ENCODE results near the gene GSDME. TPM values are rescaled to one million over a fixed set of nuclear protein-coding genes. Genes with fewer than 3 reads are reported as not detected.

GSDME gene
- total and polyA plus RNA-seq, 8 donors: 0.43 to 7.1 (median 1.5) TPM

DNA sequence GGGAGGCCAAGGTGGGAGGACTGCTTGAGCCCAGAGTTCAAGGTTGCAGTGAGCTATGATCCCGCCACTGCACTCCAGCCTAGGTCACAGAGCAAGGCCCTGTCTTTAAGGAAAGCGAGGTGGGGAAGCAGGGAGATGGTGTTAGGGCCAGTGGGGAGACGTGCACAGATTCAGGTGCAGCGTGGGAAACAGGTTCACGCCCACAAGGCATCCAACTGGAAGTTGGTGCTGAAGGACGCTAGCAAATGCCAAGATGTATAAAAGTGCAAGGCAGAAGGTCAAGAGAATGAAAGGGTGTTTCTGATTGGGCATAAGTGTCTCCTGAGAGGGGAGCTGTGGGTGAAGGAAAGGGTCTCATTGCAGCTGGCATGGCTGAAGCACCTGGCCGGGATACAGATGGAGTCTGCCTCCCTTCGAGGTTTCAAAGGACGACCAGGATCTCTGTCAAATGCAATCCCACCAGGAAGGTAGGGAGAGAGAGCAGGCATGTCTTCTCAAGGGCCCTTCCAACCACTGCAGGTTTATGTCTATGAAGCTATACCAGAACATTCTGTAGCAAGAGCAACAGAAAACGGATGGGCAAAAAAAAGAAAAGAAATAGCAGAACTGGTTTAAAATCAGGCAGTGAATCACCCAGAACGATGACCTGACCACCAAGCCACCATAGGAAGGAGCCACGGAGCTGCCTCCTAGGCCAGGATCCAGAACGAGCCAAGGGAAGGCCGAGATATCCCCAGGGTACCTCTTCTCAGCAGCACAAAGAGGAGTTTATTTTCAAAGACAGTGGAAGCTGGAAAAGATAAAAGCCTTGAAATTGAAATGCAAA lies 43.2 kb downstream of the GSDME start:
- Histone ChIP-seq H3K4me1 (no peaks in the 10 kb centered on the region), H3K4me3 (no peak overlapping the region), H3K27me3 (no peaks in the 10 kb centered on the region), H3K27ac (no peak overlapping the region), H3K9me3 (no peaks in the 10 kb centered on the region), H3K36me3 (no peaks in the 10 kb centered on the region)
- 71 to 80% methylated on average over 14 of the region's 14 CpGs for WGBS, 2 donors
- FAIRE-seq (no peak), ATAC-seq (no peak), DNase-seq (no peak)
- TF ChIP-seq, protein P1, sequence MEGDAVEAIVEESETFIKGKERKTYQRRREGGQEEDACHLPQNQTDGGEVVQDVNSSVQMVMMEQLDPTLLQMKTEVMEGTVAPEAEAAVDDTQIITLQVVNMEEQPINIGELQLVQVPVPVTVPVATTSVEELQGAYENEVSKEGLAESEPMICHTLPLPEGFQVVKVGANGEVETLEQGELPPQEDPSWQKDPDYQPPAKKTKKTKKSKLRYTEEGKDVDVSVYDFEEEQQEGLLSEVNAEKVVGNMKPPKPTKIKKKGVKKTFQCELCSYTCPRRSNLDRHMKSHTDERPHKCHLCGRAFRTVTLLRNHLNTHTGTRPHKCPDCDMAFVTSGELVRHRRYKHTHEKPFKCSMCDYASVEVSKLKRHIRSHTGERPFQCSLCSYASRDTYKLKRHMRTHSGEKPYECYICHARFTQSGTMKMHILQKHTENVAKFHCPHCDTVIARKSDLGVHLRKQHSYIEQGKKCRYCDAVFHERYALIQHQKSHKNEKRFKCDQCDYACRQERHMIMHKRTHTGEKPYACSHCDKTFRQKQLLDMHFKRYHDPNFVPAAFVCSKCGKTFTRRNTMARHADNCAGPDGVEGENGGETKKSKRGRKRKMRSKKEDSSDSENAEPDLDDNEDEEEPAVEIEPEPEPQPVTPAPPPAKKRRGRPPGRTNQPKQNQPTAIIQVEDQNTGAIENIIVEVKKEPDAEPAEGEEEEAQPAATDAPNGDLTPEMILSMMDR (IDR thresholded peaks at IDR 0.05): no peak
- intact Hi-C loops (cut with DNase I): no loop called here

DNA sequence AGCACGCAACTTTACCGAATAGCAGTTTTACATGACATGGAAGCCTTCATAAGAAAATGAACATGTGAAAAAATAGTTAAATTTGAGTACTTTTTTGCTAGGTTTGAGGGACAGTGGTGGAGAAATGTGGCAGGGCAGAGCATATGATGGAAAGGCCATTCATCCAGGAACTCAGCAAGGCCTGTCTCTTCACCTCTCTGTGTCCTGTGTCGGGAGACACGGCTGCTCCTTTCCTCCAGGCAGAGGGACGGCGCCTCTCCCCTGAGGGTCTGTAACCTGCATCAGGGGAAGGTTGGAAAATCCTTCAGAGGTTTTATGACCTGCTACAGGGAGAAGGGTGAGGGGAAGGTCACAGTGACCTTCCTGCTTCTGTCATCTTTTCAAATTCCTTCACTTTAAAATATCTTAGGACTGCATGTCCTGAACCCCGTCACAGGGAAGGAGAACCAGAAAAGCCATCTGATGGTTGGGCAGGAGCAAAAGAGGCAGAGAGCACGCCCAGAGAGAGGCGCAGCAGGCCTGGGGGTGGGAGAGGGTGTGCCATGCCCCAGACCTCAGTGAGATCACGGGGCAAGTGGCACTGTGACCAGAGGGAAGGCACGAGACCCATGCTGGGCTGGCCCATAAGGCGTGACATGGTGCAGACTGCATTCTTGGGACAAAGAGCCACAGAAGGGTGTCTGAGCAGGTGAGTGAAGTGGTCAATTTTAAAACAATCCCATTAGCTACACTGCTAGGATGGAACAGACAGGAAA lies 44.0 kb downstream of the GSDME start:
- H3K4me3 ChIP-seq: no peak overlapping the region
- intact Hi-C loops (cut with DNase I): no loop called here
- H3K4me1 ChIP-seq: no peaks in the 10 kb centered on the region
- no peak overlapping the region for H3K27ac ChIP-seq
- TF ChIP-seq, protein P1 (IDR thresholded peaks at IDR 0.05): no peak
- DNase-seq (no peak), FAIRE-seq (no peak), ATAC-seq (no peak)
- no peaks in the 10 kb centered on the region for H3K27me3 ChIP-seq
- H3K9me3 ChIP-seq: no peaks in the 10 kb centered on the region
- H3K36me3 ChIP-seq: no peaks in the 10 kb centered on the region
- 81 to 89% methylated on average over 12 of the region's 12 CpGs for WGBS, 2 donors

DNA sequence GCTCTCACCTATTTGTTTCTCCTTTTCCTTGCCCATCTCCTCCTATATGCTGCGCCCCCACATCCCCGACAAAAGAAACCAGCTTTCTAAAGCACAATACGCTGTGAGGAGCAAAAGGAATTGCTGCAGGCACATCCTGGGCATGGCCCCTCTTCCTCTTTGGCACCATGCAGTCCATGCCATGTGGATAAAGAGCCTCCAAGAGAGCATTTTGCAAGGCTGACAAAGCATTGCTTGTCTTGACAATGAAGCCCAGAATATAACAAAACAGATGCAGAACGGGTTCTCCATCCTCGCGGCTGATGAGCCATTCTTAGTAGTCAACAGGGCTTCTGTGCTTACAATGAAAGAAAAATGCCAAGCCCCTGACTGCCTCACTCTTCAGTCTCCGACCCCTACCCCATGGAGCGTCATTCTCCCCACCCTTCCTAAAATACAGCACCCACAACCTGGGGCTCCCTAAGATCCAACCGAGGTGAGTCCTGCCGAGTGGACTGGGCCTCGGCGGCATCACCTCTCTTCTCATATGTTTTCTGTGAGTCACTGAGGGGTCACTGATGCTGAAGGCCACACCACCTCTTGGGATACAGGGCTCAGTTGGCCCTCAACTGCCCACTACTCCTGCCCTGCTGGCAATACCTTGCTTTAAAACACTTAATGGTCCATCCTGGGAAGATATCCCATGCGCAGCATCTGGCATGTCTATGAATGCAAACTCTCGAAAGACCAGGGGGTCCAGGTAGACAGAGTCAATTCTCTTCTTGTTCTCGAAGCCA lies 47.5 kb downstream of the GSDME start:
- Histone ChIP-seq H3K27me3 (no peaks in the 10 kb centered on the region), H3K9me3 (no peaks in the 10 kb centered on the region), H3K4me3 (no peak overlapping the region), H3K27ac (no peak overlapping the region), H3K36me3 (no peaks in the 10 kb centered on the region), H3K4me1 (no peaks in the 10 kb centered on the region)
- intact Hi-C loops (cut with DNase I): no loop called here
- TF ChIP-seq, protein P1 (IDR thresholded peaks at IDR 0.05): no peak
- DNase-seq: no peak
- no peak for ATAC-seq
- 93 to 95% methylated on average over 15 of the region's 15 CpGs for WGBS, 2 donors
- FAIRE-seq: no peak

DNA sequence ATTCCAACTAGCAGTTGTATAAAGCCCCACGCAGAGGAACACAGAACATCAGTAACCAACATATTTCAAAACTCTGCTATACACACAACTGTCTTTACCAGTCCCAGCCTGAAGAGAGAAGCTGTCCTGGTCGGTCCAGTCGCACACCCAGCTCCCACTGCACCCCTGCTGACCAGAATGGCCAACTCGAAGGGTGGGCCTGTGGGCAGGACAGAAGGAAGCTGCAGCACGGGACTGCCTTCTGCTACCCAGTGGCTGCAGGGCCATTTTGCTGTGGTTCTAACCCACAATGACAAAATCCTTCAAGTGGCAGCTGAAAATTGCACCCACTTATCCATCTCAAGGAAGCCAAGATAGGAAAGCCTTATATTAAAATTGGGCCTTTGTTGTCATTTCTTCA lies 48.2 kb downstream of the GSDME start:
- DNase-seq: no peak
- intact Hi-C loops (cut with DNase I): no loop called here
- Histone ChIP-seq H3K27me3 (no peaks in the 10 kb centered on the region), H3K36me3 (no peaks in the 10 kb centered on the region), H3K27ac (no peak overlapping the region), H3K4me3 (no peak overlapping the region), H3K4me1 (no peaks in the 10 kb centered on the region), H3K9me3 (no peaks in the 10 kb centered on the region)
- TF ChIP-seq, protein P1 (IDR thresholded peaks at IDR 0.05): no peak
- FAIRE-seq: no peak
- no peak for ATAC-seq
- 86 to 97% methylated on average over 5 of the region's 5 CpGs for WGBS, 2 donors

Measured in pancreas (tissue), 10 donors.